HG03460 (cell line): Measurements from ENCODE around the gene KAZN.

Experiments
- ATAC-seq: cut with Tn5 transposase; IDR thresholded peaks from one replicate; pipeline ENCODE4 v1.9.1; 2021; ENCODE audit not compliant: unreplicated experiment

The KAZN gene

DNA sequence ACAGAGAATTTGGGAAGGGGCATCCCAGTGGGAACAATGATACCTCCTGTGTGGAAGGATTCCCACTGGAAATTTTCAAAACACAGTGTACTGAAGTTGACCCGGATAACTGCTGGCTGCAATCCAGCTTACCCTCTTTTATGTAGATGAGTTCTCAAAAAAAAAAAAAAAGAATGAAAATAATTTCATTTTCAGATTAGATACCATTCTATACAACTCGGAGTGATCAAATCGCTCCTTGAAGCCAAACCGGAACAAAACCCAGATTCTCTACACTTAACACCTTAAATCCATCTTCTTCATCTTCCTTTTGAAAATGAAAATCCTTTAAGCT is 69.1 kb downstream of the KAZN start:
- ATAC-seq, result no peak

GRCh38 chr1:14668538-14668937 is 70.1 kb downstream of the KAZN start:
- no peak for ATAC-seq

- ATAC-seq, result no peak
Measured at GRCh38 chr1:14672005-14672404, 73.5 kb downstream of the KAZN start.

GRCh38 chr1:14674030-14674429 is 75.5 kb downstream of the KAZN start:
- no peak for ATAC-seq

- no peak for ATAC-seq
Measured at GRCh38 chr1:14676400-14676799, 77.9 kb downstream of the KAZN start.

GRCh38 chr1:14677292-14677971 is 78.9 kb downstream of the KAZN start:
- ATAC-seq, result no peak

- no peak for ATAC-seq
Measured at GRCh38 chr1:14678011-14678638, 79.6 kb downstream of the KAZN start.

DNA sequence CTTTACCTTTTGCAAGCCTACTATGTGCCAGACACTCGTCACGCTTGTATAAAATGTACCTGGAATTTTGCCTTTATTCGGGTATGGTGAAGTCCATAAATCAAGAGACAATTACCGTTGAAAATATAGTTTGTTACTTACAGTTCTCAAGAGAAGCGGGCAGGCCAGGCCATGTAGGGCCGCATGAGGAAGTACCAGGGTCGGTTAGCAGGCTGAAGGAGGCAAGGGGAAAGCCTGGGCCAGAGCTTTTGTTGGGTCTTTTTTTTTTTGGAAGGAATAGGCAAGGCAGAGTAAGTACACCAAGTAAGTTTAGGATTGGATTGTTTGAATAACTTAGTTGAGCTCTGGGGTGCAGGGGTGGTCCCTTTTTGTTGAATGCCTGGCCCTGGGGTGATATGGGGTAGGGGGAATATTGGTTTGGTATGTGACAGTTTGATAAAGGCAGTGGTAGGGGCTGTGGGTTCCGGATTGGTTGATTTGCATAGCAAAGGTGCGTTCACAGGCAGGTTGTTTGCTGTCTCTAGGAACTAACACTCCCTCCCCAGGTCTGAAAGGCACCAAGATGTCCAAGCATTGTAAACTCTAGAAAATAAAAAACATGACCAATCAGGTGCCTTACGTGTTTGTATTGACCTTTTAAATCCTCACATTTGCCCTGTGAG is 80.7 kb downstream of the KAZN start:
- ATAC-seq, result no peak

DNA sequence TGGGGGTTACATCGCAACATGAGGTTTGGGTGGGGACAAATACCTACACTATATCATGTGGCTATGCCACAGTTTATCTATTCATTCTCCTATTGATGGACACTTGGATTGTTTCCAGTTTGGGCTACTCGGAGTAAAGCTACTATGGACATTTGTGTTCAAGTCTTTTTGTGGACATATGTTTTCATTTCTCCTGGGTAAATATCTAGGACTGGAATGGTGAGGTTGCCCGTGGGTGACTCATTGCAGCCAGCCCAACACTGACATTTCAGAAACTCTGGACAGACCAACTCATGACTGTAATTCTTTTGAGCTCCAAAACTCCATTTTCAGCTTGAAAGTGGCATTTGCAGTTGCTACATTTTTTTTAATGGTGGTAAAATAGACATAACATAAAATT is 82.7 kb downstream of the KAZN start:
- no peak for ATAC-seq

DNA sequence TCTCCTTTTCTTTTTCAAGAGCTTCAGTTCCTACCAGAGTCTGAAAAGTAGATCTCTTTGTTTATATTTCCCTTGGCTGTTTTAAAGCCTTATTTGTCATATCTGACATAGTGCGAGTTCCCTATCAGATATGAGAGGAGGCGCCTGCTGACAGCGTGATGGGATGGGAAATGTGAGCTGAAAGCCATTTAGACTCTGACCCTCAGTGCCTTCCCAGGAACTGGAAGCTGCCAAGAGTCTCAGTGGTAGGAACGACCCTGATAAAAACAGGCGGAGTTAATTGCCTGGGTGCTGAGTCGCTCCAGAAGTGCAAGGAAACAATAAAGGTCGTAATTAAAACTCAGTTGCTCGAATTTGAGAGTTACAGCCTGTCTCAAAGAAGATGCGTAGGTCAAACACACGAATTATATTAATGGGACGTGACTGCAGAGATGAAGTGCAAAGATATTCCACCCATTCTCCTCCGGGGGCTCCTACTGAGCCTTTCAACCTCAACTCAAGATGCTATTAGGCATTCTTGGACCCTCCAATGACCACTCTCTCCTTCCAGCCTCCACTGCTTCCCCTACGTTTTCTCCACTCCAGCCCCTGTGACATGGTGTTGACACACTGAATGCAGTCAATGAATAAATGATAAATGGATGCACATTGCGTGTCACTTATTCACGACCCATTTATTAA is 84.6 kb downstream of the KAZN start:
- ATAC-seq, result no peak

- ATAC-seq, result no peak
Measured at GRCh38 chr1:14685078-14685477, 86.6 kb downstream of the KAZN start.

GRCh38 chr1:14686701-14687100 is 88.2 kb downstream of the KAZN start:
- no peak for ATAC-seq

- no peak for ATAC-seq
Measured at GRCh38 chr1:14687147-14687546, 88.7 kb downstream of the KAZN start.

- no peak for ATAC-seq
Measured at GRCh38 chr1:14689996-14690615, 91.6 kb downstream of the KAZN start.

DNA sequence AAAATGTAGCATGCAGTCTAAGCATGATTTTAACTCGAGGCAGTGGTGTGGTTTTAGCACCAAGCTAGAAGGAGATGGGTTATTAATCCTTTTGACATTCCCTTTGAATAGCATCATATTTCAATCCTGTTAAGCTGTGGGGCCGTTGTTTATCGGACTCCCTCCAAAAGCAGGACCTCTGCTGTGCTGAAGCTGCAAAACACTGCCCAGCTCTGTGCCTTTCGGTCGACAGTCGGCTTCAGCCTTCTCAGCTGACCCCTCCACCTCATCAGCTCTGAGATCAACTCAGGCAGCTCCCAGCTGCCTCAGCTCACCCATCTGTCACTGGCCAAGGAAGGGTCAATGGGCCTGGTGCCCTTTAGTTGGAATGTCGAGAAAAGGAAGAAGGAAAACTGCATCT is 95.5 kb downstream of the KAZN start:
- no peak for ATAC-seq

- no peak for ATAC-seq
Measured at GRCh38 chr1:14694589-14694988, 96.1 kb downstream of the KAZN start.

DNA sequence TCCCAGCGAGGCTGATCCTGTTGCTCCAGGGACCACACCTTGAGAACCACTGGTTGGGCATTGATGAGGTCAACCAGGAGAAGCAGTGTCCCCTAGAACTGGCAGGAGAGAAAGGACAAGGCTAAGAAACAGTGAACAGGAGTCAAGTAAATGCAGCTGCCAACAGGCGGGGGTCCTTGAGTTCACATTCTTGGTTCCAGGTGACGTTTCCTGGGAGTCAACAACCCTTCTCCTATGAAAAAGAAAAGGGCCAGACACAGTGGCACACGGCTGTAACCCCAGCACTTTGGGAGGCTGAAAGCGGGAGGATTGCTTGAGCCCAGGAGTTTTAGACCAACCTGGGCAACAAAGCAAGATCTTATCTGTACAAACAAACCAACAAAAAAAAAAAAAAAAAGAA is 98.3 kb downstream of the KAZN start:
- ATAC-seq, result no peak

GRCh38 chr1:14697353-14697752 is 98.9 kb downstream of the KAZN start:
- ATAC-seq, result no peak

DNA sequence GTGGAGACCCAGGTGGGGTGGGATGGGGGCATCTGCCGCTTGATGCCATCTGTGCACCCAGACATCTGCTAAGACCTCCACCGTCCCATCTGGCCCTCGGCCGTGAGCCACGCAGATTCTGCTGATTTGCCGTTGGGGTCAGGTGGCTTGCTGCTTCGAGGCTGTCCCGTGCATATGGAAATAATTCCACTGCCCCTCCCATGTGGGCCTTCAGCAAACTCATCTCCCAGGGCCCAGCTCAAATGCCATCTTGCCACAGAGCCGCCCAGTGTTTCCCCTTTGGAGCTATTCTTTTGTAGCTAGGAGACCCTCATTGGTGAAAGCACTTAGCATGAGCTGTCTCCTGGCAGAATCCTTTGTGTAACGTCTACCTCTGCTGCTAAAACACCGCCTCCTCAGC is 99.8 kb downstream of the KAZN start:
- no peak for ATAC-seq

DNA sequence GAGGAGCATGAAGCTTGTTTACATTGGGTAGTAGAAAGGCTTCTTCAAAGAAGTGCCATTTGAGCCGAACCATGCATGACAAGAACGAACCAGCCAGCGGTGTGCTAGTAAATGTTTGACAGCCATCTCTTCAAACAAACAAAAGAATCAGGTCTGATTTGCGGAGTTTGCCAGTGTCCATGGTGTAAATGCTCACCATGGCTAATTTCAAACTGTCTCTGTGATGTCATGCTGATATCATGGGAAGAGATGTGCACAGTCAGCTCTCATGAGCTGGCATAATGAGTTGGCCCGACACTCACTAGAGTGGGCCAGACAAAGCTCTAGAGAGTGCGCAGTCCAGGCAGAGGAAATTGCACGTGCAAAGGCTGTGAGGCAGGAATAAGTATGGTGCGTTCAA is 101.1 kb downstream of the KAZN start:
- no peak for ATAC-seq

DNA sequence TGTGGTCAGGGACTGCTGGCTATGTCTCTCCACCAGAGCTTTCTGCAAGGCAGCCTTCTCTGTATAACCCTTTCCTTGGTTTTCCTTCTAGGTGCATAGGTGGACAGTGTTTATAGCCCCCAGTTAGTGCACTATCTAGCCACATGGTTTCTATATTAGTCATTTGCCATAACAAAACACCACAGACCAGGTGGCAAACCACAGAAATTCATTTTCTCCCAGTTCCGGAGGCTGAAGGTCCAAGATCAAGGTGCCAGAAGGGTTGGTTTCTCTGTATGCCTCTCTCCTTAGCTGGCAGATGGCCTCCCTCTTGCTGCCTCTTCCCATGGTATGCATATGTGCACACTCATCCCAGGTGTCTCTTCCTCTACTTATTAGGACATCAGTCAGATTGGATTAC is 106.4 kb downstream of the KAZN start:
- ATAC-seq, result no peak

- no peak for ATAC-seq
Measured at GRCh38 chr1:14705824-14706223, 107.3 kb downstream of the KAZN start.
